ENCODE results near the gene PRCP.
"Not testable (repeated sequence)": the region's sequence is repeated elsewhere in the genome, so short reads cannot be mapped to it uniquely, and the experiment has no call there.

Gene PRCP

GRCh38 chr11:82867495-82868082 is 32.6 kb downstream of the PRCP start:
- peak; percentile 67 for DNase-seq

DNA sequence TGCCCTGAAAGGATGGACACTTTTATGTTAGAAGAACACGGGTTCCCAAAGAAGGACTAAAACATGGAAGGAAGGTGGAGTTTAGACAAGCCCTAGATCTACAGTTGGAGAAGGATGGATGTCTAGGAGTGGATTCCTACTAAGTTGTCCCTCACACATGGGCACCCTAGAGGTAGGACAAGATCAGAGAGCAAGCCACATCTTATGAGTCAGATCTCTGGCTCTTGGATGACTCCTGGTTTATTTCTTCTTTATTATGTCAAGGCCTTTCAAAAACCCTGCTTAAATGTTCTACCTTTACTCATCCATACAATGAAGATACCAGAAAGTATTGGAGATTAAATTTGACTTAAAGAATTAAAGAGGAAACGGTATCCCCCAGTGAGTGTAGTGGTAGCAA is 34.4 kb downstream of the PRCP start:
- DNase-seq, result peak; percentile 23

DNA sequence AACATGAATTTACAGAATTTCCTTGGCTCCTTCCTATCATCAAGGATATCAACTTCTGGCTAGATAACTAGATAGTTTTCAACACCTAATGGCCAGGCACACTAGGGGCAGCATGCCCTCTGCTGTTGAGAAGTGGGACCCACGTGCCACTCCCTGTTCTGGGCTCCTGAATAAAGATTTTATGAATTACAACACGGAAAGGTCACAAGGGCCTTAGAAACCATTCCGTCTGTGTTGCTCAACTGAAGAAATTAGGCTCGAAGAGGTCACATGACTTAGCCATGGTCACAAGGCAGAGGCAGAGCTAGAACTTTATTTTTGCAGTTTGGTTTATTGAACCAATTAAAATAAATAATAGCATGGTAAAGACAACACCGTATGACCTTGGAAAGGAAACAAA is 36.0 kb downstream of the PRCP start:
- DNase-seq, result peak; percentile 84

DNA sequence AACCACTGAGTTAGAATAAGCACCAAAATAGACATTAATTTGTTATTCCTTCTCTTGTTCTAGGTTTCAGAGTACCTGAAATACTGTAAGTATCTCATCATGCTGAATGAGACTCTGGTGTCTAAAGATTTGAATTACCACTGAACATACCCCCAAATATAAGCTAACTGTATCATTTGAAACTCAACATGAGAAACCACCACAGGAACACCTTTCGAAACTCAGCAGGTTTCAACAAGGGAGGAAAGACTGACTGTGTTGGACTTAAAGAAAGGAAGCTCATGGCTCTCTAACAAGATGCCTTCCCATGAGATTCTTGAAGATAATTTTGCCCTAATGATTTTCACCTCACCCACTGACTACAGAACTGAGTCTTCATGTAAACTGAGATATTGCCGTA is 37.0 kb downstream of the PRCP start:
- DNase-seq, result no peak

DNA sequence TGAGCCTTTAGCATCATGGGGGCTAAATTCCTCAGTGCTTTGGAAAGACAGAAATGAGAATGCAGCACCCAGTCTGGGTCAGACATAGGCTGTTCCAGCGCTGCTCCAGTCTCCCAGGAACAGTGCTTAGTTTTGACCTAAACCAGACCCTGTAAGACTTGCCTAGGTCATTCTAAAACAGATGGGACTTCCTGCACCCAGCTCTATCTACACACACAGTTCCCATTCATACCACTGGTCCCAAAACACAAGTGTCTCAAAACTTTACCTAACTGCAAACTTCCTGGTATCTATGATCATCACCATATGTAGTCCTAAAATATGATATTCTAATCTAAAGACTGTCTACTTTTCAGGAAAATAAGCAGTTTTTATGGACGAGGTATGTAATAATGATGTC is 37.9 kb downstream of the PRCP start:
- no peak for DNase-seq

- peak; percentile 7 for DNase-seq
These were observed 40.5 kb downstream of the PRCP start for GRCh38 chr11:82859750-82860149.

- peak; percentile 86 for DNase-seq
These were observed 41.6 kb downstream of the PRCP start for GRCh38 chr11:82858556-82859091.

- no peak for DNase-seq
These were observed 42.1 kb downstream of the PRCP start for GRCh38 chr11:82858133-82858532.

DNA sequence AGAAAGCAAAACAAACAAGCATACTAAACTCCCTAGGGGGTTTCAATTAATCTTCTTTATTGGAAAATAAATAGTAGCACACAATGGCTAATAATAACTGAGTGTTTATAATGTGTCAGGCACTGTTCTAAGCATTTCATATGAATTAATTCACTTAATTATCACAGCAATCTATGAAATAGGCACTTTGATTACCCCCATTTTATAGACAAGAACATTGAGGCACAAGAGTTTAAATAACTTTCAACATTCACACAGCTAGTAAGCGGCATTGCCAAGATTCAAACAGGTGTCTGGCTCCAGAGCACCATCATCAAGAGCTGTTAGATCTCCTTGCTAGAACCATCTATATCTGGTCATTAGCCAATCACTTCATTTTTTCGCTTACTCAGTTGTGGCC is 43.1 kb downstream of the PRCP start:
- no peak for DNase-seq

DNA sequence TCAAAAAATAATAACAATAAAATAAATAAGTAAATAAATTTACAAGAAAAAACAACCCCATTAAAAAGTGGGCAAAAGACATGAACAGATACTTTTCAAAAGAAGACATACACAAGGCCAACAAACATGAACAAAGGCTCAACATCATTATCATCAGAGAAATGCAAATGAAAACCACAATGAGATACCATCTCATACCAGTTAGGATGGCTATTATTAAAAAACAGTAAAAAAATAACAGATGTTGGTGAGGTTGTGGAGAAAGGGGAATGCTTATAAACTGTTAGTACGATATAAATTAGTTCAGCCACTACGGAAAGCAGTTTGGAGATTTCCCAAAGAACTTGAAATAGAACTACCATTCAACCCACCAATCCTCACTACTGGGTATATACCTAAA is 44.6 kb downstream of the PRCP start:
- DNase-seq, result no peak

GRCh38 chr11:82854916-82855315 is 45.3 kb downstream of the PRCP start:
- DNase-seq, result not testable (repeated sequence)

DNA sequence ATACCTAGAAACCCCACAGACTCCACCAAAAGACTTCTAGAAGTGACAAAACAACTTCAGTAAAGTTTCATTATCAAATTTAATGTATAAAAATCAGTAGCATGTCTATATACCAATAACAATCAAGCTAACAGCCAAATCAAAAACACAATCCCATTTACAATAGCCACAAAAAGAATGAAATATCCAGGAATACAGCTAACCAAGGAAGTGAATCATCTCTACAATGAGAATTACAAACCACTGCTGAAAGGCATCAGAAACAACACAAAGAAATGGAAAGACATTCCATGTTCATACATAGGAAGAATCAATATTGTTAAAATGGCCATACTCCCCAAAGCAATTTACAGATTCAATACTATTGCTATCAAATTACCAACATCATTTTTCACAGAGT is 46.0 kb downstream of the PRCP start:
- peak; percentile 2 for DNase-seq

- no peak for DNase-seq
These were observed 51.4 kb downstream of the PRCP start for GRCh38 chr11:82848829-82849228.

DNA sequence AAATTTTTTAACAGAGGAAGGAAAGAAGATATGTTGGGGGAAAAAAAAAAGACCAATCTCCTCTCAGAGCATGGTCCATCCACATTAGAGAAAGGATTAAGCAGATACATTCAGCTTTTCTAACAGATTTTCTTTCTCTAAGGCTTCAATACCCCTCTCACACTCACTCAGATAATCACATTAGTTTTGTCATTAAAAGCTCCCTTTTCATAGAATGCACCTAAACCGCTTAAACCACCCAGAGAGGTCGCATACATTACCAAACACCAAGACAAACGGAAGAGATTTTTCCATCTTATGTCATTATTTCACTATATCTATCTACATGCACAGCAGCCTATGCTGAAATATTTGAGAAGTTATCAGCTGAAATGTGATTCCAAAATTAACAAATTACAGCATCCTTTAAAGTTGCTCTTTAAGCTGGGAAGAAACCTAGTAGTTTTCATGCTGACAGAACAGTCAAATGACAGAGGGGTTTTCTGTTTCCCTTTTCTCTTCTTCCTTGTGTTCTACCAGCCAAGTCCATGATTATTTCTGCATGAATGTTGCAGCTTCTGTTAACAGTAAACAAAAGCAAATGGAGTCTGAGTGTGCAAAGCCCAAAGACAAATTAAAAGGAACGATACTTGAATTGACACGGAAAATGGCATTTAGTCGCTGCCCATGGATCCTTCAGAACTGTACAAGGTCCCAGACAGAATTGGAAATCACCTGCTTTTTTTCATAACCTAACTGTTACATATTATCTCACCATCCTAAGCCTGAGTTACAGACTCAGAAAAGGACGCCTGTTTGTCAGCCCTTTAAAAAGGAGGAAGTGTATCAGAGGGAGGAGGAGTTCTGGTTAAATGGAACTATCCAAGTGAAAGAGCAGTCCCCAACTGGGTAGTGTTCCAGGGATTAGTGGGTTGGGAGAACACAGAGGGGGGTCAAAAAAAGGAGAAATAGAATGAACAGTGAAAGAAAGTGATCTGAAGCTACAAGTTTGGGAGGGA is 54.6 kb downstream of the PRCP start:
- no peak for DNase-seq

DNA sequence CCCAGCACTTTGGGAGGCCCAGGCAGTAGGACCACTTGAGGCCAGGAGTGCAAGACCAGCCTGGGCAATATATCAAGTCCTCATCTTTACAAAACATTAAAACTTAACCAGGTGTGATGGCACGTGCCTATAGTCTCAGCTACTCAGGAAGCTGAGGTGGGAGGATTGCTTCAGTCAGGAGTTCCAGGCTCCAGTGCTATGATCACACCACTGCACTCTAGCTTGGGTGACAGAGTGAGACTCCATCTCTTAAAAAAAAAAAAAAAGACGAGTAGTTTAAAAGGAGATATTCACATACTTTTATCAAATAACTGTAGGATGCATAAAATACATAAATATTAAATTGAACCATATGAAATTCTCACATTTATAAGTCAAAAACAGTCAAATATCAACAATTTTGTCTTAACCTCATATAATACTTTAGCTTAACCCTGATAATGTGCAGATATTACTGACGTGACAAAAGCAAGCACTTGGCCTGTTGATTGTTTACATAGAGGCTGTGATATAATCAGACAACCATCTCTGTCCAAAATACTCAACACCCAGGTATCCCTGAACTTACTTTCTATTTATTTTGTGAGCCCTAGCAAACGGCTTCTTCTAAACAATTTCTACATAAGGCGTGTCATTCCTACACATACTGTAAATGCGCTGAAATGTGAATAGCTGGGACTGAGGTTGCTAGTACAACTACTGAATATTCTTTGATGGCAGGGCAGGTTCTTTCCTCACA is 57.0 kb downstream of the PRCP start:
- no peak for DNase-seq

DNA sequence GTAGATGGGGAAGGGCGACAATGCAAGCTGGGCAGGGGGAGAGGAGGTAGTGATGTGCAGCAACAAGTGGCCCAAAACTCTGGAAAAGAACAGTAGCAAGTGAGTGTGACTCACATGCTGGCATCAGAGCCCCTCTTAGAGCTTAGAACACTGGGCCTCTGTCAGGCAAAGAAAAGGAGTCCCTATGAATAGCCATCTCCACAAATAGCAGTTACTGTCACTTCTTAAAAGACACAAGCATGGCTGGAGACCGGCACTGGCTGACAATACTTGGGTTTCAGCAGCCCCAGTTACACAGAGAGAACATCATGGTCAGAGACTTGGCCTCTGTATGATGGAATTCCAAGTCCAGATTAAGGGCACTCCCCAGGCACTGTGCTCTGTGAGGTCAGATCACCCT is 58.2 kb downstream of the PRCP start:
- no peak for DNase-seq

- DNase-seq, result no peak
These were observed 62.6 kb downstream of the PRCP start for GRCh38 chr11:82837650-82838049.

- no peak for DNase-seq
These were observed 67.2 kb downstream of the PRCP start for GRCh38 chr11:82832983-82833382.

DNA sequence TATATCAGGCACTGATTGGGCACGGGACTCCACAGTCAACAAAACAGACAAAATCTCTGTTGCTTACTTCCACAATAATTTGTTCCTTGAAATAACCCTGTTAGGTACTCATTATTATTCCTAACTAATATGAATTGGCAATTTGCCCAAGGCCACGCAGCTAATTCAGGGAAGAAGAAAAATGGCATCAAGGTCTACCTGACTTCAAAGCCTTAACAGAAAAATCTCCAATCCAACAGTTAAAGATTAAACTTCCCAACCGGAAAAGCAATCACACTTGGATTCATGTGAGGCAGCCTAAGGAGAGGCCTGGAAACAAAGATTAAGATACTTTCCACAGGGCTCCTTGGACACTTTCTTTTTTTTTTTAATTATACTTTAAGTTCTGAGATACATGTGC is 68.9 kb downstream of the PRCP start:
- DNase-seq, result no peak

DNA sequence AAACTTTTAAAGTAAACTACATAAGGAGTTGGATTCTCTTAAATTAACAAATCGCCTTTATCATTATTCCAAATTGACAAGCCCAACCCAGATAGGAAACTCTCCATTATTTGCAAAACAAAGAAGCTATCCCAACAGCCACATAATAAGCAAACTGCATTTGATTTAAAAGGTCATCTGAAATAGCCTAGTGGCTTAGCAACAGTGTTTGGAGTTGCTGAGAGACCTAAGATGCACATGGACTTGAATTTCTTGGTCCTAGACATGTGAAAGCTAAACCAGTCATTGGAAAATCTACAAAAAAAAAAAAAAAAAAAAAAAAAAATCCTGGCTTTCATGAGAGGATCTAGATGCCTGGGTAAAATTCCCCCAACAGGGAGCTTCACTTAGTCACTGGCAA is 69.5 kb downstream of the PRCP start:
- DNase-seq, result no peak

DNA sequence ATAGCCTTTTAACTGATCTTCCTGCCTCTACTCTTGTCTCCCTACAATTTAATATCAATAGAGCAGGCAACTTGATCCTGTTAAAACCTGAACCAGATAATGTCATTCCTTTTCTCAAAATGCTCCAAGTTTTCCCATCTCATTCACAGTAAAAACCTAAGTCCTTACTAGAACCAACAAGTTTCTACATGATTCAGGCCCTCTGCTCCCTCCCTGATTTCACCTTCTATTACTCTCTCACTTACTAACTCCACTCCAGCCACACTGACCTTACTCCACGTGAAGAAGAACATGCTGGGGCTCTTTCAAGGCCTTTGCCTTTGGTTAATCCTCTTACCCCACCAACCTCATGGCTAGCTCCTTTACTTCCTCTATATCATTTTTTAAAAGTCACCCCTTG is 71.1 kb downstream of the PRCP start:
- no peak for DNase-seq

DNA sequence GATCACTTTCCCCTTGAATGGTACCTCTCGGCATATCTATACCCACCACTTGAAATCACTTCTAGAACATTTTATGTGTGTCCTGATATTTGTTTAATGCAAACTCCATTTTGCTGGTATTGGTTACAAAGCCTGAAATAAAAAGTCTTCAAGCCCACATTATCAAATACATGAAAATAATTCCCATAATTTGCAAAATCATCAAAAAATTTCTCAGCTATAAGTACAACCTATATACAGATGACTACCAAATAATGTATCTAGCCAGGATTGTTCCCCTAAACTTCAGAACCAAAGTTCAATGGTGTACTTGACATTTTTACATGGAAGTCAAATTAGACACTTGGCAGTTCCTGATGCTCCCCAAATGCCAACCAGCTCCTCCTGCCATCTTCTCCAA is 71.8 kb downstream of the PRCP start:
- no peak for DNase-seq

GRCh38 chr11:82826526-82826925 is 73.7 kb downstream of the PRCP start:
- DNase-seq, result no peak
